Measurements from ENCODE around the gene PARD3.

GRCh38 chr10:34222359-34222758, 592.7 kb downstream of the PARD3 start:
- no peak for TF ChIP-seq BHLHE40 (IDR thresholded peaks at IDR 0.05; ENCODE audit: borderline replicate concordance)
- TF ChIP-seq TARDBP (IDR thresholded peaks at IDR 0.05), result no peak
- no peak for TF ChIP-seq L3MBTL2 (conservative IDR thresholded peaks at IDR 0.05)
- TF ChIP-seq FOXK2 (IDR thresholded peaks at IDR 0.05), result no peak
- TF ChIP-seq FOXA1 (IDR thresholded peaks at IDR 0.05), result no peak
- TF ChIP-seq SUZ12 (IDR thresholded peaks at IDR 0.05), result no peak
- TF ChIP-seq FOXM1 (IDR thresholded peaks at IDR 0.05; ENCODE audit: borderline replicate concordance), result no peak
- TF ChIP-seq NFRKB (IDR thresholded peaks at IDR 0.05), result no peak
- no peak for TF ChIP-seq ARNT (IDR thresholded peaks at IDR 0.05)
